ENCODE measurements around the gene RXFP3.
"Not testable (repeated sequence)": the region's sequence is repeated elsewhere in the genome, so short reads cannot be mapped to it uniquely, and the experiment has no call there.

The RXFP3 gene, protein sequence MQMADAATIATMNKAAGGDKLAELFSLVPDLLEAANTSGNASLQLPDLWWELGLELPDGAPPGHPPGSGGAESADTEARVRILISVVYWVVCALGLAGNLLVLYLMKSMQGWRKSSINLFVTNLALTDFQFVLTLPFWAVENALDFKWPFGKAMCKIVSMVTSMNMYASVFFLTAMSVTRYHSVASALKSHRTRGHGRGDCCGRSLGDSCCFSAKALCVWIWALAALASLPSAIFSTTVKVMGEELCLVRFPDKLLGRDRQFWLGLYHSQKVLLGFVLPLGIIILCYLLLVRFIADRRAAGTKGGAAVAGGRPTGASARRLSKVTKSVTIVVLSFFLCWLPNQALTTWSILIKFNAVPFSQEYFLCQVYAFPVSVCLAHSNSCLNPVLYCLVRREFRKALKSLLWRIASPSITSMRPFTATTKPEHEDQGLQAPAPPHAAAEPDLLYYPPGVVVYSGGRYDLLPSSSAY

DNA sequence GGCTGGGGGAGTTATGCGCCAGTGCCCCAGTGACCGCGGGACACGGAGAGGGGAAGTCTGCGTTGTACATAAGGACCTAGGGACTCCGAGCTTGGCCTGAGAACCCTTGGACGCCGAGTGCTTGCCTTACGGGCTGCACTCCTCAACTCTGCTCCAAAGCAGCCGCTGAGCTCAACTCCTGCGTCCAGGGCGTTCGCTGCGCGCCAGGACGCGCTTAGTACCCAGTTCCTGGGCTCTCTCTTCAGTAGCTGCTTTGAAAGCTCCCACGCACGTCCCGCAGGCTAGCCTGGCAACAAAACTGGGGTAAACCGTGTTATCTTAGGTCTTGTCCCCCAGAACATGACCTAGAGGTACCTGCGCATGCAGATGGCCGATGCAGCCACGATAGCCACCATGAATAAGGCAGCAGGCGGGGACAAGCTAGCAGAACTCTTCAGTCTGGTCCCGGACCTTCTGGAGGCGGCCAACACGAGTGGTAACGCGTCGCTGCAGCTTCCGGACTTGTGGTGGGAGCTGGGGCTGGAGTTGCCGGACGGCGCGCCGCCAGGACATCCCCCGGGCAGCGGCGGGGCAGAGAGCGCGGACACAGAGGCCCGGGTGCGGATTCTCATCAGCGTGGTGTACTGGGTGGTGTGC lies at the start of gene RXFP3:
RXFP3 (plus strand) TSS at position 6 of the 636 bp plus-strand sequence; CDS start at position 361, 355 bp downstream.
- Histone ChIP-seq H3K4me1 (ENCODE audit: insufficient read depth, low read length) (peaks cover under 1% of the 10 kb centered on the region), H3K9ac (ENCODE audit: low read depth, low read length) (peak within 1 kb of the TSS; percentile 38; the same call in 1 of the 2 replicates), H3K36me3 (ENCODE audit: insufficient read depth, low read length) (no peaks in the 10 kb centered on the region), H3K9me3 (ENCODE audit: control insufficient read depth, insufficient read depth, low read length) (no peaks in the 10 kb centered on the region)

DNA sequence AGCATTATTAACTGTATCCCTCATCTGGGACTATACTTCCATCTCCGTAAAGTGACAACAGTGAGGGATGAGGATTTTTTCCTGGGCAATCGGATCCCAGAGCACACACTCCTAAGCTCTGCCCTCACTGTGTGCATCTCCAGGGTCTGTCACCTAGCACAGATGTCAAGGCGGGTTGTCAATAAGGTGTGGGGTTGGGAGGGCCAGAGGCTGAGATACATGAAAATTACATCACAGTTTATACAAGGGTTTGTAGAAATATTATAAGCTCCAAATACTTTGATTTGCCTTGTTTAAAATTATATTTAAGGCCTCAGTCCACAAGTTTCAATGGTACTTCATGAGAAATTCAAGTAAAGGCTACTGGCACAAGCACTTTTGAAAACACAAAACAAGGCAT lies 48.9 kb upstream of the RXFP3 start:
- no peaks in the 10 kb centered on the region for H3K9me3 ChIP-seq (ENCODE audit: control insufficient read depth, insufficient read depth, low read length)
- no peaks in the 10 kb centered on the region for H3K36me3 ChIP-seq (ENCODE audit: insufficient read depth, low read length)
- H3K4me1 ChIP-seq (ENCODE audit: insufficient read depth, low read length) = peaks cover 12% of the 10 kb centered on the region
- H3K9ac ChIP-seq (ENCODE audit: low read depth, low read length) = no peak overlapping the region

DNA sequence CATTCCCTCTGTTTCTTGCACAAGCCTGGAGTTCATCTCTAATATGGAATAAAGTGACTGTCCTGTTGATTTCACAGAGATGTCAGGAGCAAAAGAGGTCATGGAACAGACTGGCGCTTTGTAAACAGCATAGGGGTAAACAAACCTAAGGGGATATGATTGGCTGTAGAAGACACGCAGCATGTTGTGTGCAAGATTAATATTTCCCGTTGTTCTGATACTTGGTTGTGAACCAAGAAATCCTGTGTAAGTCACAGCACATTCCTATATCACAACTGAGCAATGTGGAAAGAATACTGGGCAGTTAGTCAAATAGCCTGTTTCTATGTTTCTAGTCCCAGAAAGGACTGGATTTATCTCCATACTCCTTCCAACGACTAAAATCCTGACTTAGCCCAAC lies 47.6 kb upstream of the RXFP3 start:
- H3K36me3 ChIP-seq (ENCODE audit: insufficient read depth, low read length) = no peaks in the 10 kb centered on the region
- H3K9ac ChIP-seq (ENCODE audit: low read depth, low read length) = no peak overlapping the region
- no peaks in the 10 kb centered on the region for H3K9me3 ChIP-seq (ENCODE audit: control insufficient read depth, insufficient read depth, low read length)
- H3K4me1 ChIP-seq (ENCODE audit: insufficient read depth, low read length) = peaks cover 15% of the 10 kb centered on the region

DNA sequence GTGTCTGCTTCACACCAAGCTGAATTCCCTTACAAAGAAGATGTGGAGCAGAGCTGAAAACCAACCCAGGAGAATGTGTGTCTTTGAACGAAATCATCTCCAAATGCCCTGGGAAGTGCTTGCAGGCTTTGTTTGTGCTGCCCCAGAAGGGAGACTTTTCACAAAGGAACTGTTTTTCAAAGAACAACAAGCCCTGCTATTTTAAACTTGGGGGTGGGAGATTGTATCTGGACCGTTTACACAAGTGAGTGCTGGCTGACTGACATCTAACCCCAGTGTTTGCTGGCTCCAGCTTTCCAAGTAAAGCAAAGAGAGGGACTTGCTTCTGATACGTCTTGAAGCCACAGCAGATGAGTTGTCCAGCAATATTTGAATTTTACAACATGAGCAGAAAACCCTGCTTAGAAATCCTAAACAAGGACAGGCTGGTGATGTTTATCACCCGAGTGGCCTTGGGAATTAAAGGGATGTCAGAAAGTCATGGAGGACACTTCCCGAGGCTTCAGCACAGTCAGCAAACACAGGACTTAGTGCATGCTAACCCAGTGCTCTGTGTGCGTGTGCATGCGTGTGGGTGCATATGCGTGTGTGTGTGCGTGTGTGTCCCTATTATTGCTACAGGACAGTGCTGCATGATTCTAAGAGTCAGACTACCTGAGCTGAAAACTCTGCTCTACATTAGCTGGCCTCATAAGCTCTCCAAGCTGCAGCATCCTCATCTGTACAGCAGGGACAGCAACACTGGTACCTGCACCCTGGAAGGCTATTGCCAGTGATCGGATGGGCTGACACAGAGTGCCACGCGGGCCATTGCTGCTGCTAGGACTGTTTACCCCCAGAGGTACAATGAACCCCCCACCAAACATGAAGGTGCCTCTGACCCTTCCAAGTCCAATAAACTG lies 45.8 kb upstream of the RXFP3 start:
- Histone ChIP-seq H3K9me3 (ENCODE audit: control insufficient read depth, insufficient read depth, low read length) (no peaks in the 10 kb centered on the region), H3K36me3 (ENCODE audit: insufficient read depth, low read length) (no peaks in the 10 kb centered on the region), H3K4me1 (ENCODE audit: insufficient read depth, low read length) (peaks cover 15% of the 10 kb centered on the region), H3K9ac (ENCODE audit: low read depth, low read length) (peak overlapping the region; percentile 68; the same call in 1 of the 2 replicates)

DNA sequence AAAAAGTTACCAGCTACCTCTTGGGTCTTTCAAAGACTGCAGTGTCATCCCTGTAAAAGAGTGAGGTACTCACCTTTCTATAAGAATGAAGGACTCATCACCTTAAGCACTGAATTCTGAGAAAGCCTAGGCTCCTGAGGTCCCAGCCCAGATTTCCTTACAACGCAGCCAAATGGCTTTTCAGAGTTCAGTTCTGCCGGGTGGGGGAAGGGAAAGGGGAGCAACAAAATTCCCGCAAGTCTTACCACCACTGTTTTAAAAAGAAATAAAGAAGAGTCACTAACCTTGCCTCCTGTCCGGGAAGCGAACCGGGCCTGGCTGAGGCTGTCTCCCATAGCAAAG lies 44.8 kb upstream of the RXFP3 start:
- H3K9me3 ChIP-seq (ENCODE audit: control insufficient read depth, insufficient read depth, low read length) = no peaks in the 10 kb centered on the region

DNA sequence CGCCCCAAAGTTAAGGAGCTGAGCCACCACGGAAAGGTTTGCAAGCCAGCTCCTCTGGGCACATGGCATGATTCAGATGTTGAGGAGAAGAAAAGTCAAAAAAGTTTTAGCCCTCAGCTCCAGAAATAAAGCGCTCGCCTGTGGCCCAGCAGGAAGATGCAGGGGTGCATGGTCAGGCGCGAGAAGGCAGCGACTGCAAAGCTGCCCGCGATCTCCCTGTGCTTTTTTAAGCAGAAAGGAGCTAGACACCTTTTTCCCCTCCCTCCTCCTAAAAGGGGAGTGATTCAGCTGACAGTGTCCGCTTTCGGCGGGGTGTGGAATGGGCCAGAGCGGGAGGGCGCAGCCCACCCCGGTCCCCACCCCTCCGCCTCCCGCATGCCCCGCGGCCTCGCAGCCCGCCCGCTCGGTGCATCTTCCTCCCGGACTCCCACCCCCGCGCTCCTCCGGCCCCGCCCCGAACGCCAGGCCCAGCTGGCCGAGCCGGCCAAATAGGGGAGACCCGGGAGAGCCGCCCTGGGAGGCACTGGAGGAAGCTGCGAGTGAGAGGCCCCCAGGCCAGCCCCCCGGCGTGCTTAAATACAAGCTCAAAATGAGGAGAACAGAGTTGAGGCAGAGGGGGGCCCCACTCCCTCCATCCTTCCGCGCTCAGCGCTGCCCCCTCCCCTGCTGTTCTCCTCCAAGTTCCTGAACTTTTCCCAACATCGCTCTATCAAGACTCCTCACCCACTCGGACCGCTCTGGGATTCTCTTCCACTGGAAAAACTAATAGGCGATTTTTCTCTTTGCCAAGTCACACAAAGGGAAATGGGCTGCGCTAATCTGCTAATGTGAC lies 44.2 kb upstream of the RXFP3 start, which contains the start of gene ADAMTS12:
ADAMTS12 (minus strand) TSS at position 203 of the 832 bp plus-strand sequence; CDS start at position 69, 134 bp downstream.
- peak within 1 kb of the TSS; percentile 68 for H3K9ac ChIP-seq (ENCODE audit: low read depth, low read length)
- H3K4me1 ChIP-seq (ENCODE audit: insufficient read depth, low read length) = peaks cover 15% of the 10 kb centered on the region
- no peaks in the 10 kb centered on the region for H3K9me3 ChIP-seq (ENCODE audit: control insufficient read depth, insufficient read depth, low read length)
- no peaks in the 10 kb centered on the region for H3K36me3 ChIP-seq (ENCODE audit: insufficient read depth, low read length)

More for the DNA sequence above, 44.8 kb upstream of the RXFP3 start:
- Histone ChIP-seq H3K36me3 (ENCODE audit: insufficient read depth, low read length) (no peaks in the 10 kb centered on the region), H3K4me1 (ENCODE audit: insufficient read depth, low read length) (peaks cover 15% of the 10 kb centered on the region), H3K9ac (ENCODE audit: low read depth, low read length) (peak overlapping the region; percentile 68)

DNA sequence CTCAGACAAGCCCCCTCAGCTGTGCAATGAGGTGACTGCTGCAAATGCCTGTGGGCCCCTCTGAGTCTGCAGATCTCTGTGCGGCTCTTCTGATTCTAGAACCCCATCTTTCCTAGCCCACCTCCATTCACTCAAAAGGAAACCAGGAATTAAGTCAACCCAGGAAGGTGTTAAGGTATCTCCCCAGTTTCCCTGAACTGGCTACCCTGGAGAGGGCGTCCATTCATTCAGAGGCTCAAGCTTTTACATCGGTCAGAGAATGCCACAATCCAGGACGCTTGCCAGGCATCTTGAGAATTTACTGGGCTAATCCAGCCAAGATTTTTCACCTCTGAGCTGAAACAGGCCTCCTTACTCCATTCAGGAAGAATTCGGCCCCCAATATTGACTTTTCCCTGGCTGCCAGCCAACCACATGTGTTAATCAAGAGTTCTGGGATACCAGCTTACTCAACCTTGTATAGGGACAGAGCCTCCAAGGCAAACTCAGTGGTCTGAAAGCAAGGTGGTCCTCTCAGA lies 43.5 kb upstream of the RXFP3 start:
- Histone ChIP-seq H3K36me3 (ENCODE audit: insufficient read depth, low read length) (no peaks in the 10 kb centered on the region), H3K9ac (ENCODE audit: low read depth, low read length) (peak overlapping the region; percentile 68), H3K4me1 (ENCODE audit: insufficient read depth, low read length) (peaks cover 15% of the 10 kb centered on the region), H3K9me3 (ENCODE audit: control insufficient read depth, insufficient read depth, low read length) (no peaks in the 10 kb centered on the region)

DNA sequence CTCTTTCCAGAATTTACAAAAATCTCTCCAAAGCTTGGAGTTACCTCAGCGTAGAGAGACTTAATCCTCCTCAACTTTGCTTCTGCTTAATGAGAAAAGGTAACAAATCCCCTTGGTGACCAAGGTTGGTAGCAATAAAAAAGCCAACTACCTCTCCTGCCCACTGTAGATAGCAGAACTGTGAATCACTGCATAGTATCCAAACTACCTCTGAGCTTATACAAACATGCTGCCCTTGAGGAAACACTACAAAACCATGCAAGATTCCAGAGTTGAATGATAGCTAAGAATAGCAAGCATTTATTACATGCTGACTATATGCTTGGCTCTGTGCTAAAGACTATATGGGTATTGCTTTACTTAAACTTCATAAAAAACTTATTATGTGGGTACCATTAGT lies 41.6 kb upstream of the RXFP3 start:
- Histone ChIP-seq H3K9ac (ENCODE audit: low read depth, low read length) (no peak overlapping the region), H3K9me3 (ENCODE audit: control insufficient read depth, insufficient read depth, low read length) (no peaks in the 10 kb centered on the region), H3K36me3 (ENCODE audit: insufficient read depth, low read length) (no peaks in the 10 kb centered on the region), H3K4me1 (ENCODE audit: insufficient read depth, low read length) (peaks cover 15% of the 10 kb centered on the region)

DNA sequence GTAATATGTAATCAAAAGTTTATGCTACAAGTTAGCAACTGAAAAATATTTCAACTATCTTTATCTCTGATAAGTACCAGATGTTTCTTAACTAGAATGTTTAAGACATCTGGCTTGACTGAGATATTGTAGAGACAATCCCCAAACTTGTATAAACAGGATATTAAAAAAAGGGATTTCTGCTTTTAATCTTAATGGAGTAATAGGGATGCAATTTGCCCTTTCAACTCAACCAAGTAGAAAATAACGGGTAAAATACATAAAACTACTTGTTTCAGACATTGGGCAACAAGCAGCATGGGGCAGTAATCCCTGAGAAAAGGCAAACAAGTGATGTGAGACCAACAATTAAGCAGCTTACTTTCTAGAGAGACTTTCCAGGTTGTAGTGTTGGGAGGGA lies 35.0 kb upstream of the RXFP3 start:
- H3K36me3 ChIP-seq (ENCODE audit: insufficient read depth, low read length) = no peaks in the 10 kb centered on the region
- 0 out of 2 replicates have a peak, but pooled peaks cover 3% of the 10 kb centered on the region for H3K9me3 ChIP-seq (ENCODE audit: control insufficient read depth, insufficient read depth, low read length)

DNA sequence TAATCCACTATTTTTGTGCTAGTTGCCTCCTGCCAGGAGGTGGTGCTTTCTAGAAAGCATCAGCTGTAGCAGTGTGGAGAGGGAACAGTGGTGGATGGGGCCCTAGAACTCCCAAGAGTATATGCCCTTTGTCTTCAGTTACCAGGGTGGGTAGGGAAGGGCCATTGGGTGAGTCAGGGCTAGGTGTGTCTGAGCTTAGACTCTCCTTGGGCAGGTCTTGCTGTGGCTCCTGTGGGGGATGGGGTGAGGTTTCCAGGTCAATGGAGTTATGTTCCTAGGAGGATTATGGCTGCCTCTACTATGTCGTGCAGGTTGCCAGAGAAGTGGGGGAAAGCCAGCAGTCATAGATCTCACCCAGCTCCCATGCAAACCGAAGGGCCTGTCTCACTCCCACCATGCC lies 33.1 kb upstream of the RXFP3 start:
- no peaks in the 10 kb centered on the region for H3K4me1 ChIP-seq (ENCODE audit: insufficient read depth, low read length)
- H3K9me3 ChIP-seq (ENCODE audit: control insufficient read depth, insufficient read depth, low read length) = peaks cover 11% of the 10 kb centered on the region
- H3K9ac ChIP-seq (ENCODE audit: low read depth, low read length) = no peak overlapping the region
- no peaks in the 10 kb centered on the region for H3K36me3 ChIP-seq (ENCODE audit: insufficient read depth, low read length)

More for the DNA sequence above, 35.0 kb upstream of the RXFP3 start:
- Histone ChIP-seq H3K4me1 (ENCODE audit: insufficient read depth, low read length) (no peaks in the 10 kb centered on the region), H3K9ac (ENCODE audit: low read depth, low read length) (no peak overlapping the region)

DNA sequence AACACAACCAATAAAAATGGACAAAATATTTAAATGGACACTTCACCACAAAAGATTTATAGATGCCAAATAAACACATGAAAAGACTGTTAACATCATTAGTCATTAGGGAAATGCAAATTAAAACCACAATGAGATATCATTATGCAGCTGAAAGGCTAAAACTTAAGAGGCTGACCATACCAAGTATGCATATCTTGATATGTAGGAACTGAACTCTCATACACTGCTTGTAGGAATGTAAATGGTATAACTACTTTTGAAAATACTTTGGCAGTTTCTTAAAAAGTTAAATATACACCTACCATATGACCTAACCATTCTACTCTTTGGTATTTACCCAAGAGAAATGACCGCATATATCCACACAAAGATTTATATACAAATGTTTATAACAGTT lies 30.8 kb upstream of the RXFP3 start:
- peaks cover 17% of the 10 kb centered on the region for H3K9me3 ChIP-seq (ENCODE audit: control insufficient read depth, insufficient read depth, low read length)
- no peak overlapping the region for H3K9ac ChIP-seq (ENCODE audit: low read depth, low read length)
- no peaks in the 10 kb centered on the region for H3K4me1 ChIP-seq (ENCODE audit: insufficient read depth, low read length)
- H3K36me3 ChIP-seq (ENCODE audit: insufficient read depth, low read length) = no peaks in the 10 kb centered on the region

DNA sequence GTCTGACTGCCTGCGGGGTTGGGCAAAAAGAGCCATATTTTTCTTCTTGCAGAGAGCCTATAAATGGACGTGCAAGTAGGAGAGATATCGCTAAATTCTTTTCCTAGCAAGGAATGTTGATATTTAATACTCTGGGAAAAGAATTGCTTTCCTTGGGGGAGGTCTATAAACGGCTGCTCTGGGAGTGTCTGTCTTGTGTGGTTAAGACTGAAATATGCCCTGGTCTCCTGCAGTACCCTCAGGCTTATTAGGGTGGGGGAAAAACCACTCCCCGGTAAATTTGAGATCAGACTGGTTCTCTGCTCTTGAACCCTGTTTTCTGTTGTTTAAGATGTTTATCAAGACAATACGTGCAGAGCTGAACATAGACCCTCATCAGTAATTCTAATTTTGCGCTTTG lies 29.9 kb upstream of the RXFP3 start:
- H3K4me1 ChIP-seq (ENCODE audit: insufficient read depth, low read length); H3K9ac ChIP-seq (ENCODE audit: low read depth, low read length); H3K36me3 ChIP-seq (ENCODE audit: insufficient read depth, low read length): not testable (repeated sequence)
- H3K9me3 ChIP-seq (ENCODE audit: control insufficient read depth, insufficient read depth, low read length) = peaks cover 17% of the 10 kb centered on the region

DNA sequence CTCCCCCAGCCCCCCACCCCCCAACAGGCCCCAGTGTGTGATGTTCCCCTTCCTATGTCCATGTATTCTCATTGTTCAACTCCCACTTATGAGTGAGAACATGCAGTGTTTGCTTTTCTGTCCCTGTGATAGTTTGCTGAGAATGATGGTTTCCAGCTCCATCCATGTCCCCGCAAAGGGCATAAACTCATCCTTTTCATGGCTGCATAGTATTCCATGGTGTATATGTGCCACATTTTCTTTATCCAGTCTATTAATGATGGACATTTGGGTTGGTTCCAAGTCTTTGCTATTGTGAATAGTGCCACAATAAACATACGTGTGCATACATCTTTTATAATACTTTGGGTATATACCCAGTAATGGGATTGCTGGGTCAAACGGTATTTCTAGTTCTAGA lies 21.3 kb upstream of the RXFP3 start:
- H3K9ac ChIP-seq (ENCODE audit: low read depth, low read length); H3K4me1 ChIP-seq (ENCODE audit: insufficient read depth, low read length); H3K9me3 ChIP-seq (ENCODE audit: control insufficient read depth, insufficient read depth, low read length); H3K36me3 ChIP-seq (ENCODE audit: insufficient read depth, low read length): not testable (repeated sequence)

Data from ES-I3 (cell line).